NCI-H146 treated with DMSO at 0.1 percent for 48 hours (cell line): ENCODE data around the gene ADRB2.
"Not testable (repeated sequence)": the region's sequence is repeated elsewhere in the genome, so short reads cannot be mapped to it uniquely, and the experiment has no call there.

Experiments
- DNase-seq: peaks from one replicate; lab custom pipeline; 2025; ENCODE audit not compliant: unreplicated experiment; lab: John Stamatoyannopoulos, UW

ADRB2 gene

DNA sequence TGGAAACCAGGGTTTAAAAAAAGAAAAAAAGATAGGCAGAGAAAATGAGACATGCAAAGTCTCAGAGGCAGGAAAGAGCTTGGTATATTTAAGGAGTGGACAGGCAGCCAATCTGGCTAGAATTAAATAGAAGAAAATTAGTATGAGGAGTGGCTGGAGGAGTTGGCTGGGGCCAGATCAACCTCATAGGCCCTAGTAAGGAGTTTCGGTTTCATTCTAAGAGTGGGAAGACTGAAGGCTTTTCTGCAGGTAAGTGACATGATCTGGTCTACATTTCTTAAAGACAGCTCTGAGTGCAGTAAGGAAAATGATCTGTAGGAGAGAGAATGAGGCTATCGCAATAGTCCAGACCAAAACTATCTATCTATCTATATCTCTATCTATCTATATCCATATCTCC, 27.5 kb downstream of the ADRB2 start:
- no peak for DNase-seq

DNA sequence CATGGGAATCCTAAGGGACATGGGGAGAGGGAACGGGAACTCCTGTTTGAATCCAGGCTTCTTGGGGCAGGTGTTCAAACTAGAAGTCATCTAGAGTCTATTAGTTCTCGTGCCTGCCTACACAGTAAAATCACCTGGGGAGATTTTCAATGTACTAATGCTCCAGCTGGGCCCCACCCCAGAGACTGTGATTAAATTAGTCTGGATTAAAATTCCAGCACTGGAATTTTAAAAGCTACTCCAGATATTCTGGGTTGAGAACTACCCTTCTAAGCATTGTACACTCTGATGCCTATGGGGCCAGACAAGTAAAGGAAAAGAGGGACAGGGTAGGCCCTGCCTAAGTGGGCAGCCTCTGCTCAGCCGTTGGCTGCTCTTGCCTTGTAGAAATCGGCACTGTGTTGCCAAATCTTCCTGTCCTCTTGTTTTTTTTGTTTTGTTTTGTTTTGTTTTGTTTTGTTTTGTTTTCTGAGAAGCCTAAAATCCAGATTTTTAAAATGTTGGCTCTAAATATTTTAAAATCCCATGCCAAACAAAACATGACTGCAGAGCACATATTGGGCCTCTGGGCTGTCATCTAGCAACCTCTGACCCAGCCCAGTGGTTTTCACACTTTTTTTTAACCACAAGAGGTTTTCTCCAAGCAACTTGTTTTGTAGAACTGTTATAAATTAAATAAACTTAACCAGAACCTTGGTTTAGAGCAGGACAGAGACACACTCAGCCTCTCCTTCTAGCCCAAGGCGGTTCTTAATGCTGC, 29.0 kb downstream of the ADRB2 start:
- DNase-seq = no peak

DNA sequence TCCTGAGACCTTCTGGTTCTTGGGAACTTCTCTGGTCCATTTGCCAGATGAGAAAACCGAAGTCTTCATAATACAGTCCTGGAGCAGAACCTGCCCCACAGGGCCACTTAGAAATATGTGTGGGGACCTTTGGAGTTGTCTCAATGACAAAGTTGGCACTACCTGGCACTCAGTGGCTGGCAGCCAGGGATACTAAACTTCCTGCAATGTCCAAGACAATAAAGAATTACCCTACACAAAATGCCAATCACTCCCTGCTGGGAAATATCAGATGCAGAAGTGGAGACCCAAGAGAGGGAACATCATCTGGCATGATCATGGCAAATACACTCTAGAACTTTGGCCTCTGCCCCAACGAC, 29.6 kb downstream of the ADRB2 start:
- DNase-seq = no peak

DNA sequence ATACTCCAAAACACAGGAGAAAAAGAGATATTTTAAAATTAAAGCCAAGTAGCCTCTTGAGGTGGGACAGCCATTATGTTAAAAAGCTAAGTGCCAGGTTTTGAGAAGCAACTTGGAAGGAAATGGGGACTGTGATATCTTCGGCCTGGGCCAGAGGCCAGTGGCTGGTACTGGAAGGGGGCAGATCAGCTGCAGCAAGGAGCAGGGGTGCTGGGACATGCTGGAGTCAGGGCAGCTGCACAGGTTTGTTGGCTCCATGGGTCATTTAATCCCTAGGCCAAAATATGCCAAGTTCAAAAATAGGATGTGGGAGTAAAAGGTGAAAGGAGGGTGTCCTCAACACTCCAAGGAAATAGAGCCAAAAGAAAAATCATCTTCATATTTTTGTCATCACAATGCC, 30.0 kb downstream of the ADRB2 start:
- DNase-seq = no peak

DNA sequence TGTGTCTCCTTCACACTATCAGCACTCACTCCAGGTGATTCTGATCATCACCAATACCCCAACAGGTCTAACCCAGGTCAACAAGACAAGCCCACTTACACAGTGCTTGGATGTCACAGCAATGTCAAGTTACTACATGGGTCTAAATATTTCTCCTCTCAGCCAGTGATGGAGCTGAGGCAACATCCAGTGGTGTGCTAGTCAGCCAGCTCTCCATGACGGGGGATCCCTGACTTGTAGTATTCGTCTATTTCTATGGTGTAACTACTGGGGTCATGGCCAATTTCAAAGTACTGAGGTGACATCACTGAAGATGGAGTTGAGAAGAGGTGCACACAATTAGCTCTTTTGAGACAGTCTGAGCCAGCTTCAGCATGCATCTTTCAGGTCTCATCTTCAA, 31.1 kb downstream of the ADRB2 start:
- DNase-seq = no peak

DNA sequence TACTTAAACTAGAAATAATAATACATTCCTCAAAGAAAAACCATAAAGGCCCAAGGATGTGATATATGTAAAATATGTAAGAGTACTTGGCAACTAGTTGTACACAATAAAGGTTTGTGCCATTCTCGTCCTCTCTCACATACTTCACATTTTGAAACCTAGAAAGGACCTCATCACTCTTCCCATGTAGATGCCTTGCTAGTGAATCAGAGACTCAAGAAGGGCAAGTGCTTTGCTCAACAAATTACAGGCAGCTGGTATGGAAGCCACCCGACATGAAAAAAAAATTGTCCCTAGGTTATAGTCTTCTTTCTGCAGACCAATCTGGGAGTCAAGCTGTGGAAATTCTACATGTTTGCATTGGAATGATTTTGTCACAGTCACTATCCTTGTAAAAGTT, 31.7 kb downstream of the ADRB2 start:
- DNase-seq = no peak

DNA sequence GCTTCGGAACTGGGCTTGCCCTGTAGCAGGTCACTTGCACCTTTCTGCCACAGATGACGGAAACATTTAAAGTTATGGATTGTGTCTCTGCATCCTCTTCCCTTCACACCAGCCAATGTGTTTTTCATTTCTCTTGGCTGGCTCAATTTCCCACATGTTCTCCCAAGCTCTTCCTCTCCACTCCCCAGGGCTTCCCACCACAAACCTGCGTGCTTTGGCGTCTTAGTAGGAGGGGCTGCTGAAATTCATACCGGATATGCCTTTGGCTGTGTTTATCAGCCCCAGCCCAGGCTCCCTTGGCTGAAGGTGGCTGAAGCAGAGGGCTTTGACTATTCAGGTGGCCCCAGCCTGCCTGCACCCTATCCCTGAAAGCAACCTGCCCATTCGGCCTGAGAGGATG, 32.1 kb downstream of the ADRB2 start:
- DNase-seq = no peak

DNA sequence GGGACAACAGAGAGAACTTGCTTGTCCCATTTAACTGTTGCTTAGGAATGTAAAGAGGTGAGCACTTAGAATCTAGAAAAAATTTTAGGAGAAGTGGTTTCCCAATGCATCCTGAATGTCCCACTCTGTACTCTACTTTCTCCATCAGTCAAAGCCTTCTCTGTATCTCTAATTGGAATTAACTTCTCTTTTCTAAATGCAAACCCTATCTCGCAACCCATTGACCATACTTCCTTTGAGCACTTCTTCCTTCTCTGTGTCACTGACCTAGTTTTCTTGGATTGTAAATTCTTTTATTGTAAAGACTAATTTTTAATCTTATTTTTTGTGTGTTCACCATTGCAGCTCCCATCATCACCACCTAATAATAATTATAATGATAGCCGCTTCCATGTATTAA, 33.3 kb downstream of the ADRB2 start:
- no peak for DNase-seq

DNA sequence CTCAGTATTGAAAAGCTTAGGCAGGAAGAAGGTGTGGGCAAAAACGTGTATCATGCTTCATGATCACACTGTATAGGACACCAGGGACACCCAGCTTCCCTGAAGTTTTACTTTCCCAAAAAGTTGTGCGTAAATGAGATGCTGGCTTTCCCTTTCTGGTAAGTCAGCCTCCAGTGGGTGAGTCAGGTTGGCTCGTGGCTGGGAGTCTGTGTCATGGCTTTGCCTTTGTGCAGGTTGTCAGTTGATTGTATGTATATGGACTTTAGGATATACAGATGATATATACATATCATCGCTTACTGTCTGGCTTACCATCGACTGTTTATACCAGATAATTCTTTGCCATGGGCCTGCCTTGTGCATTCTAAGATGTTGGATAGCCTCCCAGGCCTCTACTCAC, 34.2 kb downstream of the ADRB2 start:
- no peak for DNase-seq

DNA sequence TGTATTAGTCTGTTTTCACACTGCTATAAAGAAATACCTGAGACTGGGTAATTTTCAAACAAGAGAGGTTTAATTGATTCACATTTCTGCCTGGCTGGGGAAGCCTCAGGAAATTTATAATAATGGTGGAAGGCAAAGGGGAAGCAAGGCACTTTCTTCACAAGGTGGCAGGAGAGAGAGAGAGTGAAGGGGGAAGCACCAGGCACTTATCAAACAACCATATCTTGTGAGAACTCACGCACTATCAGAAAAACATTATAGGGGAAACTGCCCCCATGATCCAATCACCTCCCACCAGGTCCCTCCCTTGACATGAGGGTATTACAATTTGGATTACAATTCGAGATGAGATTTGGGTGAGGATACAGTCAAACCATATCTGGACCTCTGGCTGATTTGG, 34.7 kb downstream of the ADRB2 start:
- DNase-seq = no peak

DNA sequence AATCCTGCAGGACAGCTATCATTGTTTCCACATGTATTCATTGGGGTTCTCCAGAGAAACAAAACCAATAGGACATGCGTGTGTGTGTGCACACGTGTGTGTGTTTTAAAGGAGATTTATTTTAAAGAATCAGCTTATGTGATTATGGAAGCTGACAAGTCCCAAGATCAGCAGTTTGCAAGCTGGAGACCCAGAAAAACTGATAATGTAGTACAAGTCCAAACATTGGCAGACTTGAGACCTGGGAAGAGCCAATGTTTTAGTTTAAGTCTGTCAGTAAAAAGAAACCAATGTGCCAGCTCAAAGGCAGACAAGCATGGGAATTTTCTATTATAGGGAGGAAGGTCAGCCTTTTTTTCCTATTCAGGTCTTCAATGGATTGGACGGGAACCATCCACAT, 35.3 kb downstream of the ADRB2 start:
- DNase-seq = no peak

DNA sequence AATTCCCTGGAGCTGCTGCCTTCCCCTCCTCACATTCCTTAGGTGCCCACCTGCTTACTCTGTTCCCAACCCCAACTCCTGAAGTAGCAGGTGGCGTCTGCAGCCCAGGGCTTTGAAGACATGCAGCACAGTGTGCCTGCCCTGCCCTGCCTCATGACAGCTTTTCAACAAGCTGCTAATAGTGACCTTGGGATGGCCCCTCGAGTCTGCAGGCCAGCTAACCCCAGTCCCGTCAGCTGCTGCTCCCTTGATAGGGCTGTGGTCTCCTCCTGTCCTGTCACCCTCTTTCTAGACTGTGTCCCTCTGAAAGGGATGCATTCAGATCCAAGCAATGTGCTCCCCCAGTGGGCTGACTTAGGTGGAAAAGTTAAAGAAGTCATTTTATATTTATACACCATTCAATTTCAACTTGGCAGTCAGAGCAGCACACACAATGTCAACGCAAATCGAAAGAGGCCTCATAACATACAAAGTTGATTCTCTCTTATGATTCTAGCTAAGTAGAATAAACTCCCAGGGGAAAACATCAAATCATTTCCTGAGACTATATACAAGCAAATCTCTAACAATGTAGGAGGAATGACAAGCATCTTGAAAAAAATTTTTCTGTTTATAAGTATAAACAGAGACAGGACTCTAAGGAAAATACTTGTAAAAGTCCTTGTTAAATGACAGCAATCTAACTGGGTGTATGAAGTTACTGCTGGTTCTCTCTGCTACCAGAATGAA, 37.9 kb downstream of the ADRB2 start:
- DNase-seq = no peak

DNA sequence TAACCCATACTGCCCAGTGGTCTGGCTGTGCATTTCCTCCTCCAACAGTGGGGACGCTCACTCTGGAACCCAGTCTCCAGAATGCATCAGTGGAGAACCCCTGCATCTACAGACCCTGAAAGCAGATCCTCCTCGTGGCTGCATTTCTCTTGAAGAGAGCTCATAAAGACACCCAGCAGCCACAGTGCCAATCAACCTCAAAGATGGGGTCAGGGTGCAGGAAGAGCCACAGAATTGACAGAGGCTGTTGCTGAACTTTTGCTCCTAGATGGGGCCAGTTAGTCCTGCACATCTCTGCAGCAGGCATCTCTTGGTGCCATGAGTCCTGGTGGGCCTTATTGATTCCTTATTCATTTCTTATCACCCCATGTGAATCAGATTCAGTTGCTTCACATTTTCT, 39.6 kb downstream of the ADRB2 start:
- no peak for DNase-seq

DNA sequence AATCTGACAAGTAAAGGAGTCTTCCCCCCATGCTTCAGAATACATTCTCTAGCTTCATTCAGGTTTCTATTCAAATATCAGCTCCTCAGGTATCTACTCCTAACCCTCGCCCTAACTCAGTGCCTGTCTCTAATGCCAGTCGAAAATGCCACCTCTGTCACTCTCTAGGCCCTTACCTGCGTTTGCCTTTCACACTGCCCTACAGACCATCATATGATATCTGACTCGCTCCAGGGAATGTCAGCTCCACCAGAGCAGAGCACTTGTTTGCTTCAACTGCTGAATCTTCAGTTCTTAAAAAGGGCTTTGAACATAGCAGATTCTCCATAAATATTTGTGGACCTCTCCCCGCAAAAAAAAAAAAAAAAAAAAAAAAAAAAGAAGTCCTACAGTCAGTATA, 46.7 kb downstream of the ADRB2 start:
- no peak for DNase-seq

DNA sequence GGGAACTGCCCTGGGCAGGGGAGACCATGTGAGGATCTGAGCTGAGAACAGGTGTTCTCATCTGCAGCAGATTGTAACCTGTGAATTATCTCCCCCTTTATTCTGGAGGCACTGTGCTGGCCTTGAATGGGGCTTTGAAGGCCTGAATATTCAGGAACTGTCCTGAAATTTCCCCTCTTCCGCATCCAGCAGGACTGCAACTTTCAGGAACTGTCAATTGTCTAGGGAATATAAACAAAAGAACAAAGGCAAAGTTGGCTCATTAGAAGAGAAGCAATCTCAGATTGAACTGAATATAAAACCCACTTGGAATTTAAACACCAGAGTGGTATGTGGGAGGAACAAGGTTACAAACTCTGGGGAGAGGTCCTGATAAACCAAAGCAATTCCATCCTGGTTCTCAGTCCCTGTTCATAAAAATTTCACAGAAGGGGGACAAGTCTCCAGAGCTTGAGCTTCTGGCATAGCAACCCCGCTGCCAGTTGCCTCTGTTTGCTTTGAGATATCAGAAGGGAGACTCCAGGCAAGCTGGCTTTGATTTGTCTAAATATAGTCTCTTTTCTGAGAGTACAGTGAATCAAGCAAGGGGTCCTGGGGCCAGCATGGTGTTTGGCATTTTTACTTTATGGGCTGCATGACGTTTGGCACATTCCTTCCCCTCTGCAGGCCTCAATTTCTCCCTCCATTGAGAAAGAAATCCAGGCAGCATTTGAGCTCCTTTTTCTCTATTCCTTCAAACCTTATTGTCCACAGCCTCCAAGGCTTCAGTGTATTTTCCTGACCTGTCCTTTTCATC, 47.5 kb downstream of the ADRB2 start:
- DNase-seq = no peak

DNA sequence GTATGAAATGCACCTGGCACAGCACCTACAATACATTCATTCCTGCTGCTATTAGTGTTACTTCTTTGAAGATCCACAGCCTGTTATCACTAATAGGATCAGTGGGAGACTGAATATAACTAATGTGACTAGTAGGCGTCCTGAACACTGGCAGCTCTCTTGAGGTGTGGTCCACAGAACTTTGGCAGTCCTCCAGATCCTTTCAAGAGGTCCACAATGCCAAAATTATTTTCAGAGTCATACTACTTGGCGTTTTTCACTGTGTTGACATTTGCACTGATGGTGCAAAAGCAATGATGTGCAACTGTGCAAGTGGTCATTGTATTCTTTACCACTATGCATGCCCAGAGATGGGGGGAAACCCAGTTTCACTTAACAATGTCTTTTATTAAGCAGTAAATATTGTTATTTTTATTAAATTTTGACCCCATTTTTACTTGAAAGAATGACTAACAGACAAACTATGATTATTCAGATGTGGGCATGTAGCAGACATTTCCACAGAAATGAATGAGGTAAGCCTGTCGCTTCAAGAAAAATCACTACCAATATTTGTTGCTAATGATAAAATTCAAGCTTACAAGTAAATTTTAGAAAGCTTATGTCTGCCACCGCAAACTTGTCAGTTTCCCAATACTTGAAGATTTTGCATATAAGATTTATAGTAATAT, 48.9 kb downstream of the ADRB2 start:
- no peak for DNase-seq

DNA sequence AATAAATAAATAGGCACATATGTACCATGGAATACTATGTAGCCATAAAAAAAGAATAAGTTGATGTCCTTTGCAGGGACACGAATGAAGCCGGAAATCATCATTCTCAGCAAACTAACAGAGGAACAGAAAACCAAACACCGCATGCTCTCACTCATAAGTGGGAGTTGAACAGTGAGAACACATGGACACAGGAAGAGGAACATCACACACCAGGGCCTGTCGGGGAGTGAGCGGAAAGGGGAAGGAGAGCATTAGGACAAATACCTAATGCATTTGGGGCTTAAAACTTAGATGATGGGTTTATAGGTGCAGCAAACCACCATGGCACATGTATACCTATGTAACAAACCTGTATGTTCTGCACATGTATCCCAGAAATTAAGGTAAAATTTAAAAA, 51.0 kb downstream of the ADRB2 start:
- DNase-seq = not testable (repeated sequence)
